Psoas muscle (tissue), 8 donors: ENCODE results near the gene CAMK1D. TPM values are rescaled to one million over a fixed set of nuclear protein-coding genes. Genes with fewer than 3 reads are reported as not detected.

Experiments used
- ATAC-seq, 4 donors: fragments of 200-7000 bp; cut with Tn5 transposase; one replicate each; pipeline ENCODE4 v1.9.1; 2020; ENCODE audit warnings: moderate library complexity in 3 of 4, mild to moderate bottlenecking in 2 of 4
- DNase-seq, 2 donors: peaks; one replicate each; pipeline ENCODE4 v3.0.0-alpha.2; 2020
- H3K27ac ChIP-seq: fragments of 200-600 bp; one replicate; pipeline ENCODE4 v1.8.0; 2022
- H3K27me3 ChIP-seq, 3 donors: fragments of 200-600 bp in 1 of 3; one replicate each; pipeline versions ENCODE4 v1.6.1 to v1.8.0; 2013 to 2022; ENCODE audit warnings: low read length in 2 of 3, mild to moderate bottlenecking in 2 of 3, moderate library complexity in 1 of 3; ENCODE audit not compliant: insufficient read depth in 3 of 3
- H3K36me3 ChIP-seq, 2 donors: fragments of 200-600 bp in 1 of 2; one replicate each; pipeline versions ENCODE4 v1.6.1 to v1.8.0; 2013 to 2022; ENCODE audit warnings: low read depth in 1 of 2, mild to moderate bottlenecking in 1 of 2, moderate library complexity in 1 of 2; ENCODE audit not compliant: insufficient read depth in 1 of 2
- H3K4me1 ChIP-seq: fragments of 200-600 bp; one replicate; pipeline ENCODE4 v1.8.0; 2022
- H3K4me3 ChIP-seq: fragments of 200-600 bp; one replicate; pipeline ENCODE4 v1.8.0; 2022; ENCODE audit warnings: mild to moderate bottlenecking
- H3K9me3 ChIP-seq: fragments of 200-600 bp; one replicate; pipeline ENCODE4 v1.8.0; 2022
- WGBS, 3 donors: extraction: QIAGEN DNeasy Blood & Tissue Kit; methylation state at CpG; one replicate each; pipeline versions ENCODE4 v1.1.6 to v1.1.7; 2013; 5-methylcytosine and 5-hydroxymethylcytosine counted together
- intact Hi-C, 2 donors: fragments of 100-400 bp; cut with DNase I; formaldehyde crosslinking; loops; one replicate each; pipeline versions ENCODE4 v1.11.0 to v1.14.2; 2022
- polyA plus RNA-seq, 3 donors: library from polyadenylated mRNA; stranded (reverse); fragments of 200-250 nt; gene quantifications; one replicate each; pipeline ENCODE4 v1.2.3, GENCODE V29; 2013
- total RNA-seq, 4 donors: library from RNA; stranded (reverse); fragmentation: NEBNext Ultra II Directional in 2 of 4; extraction: Animal tissue kit (Norgen Biotek cat#: 25700) in 2 of 4; gene quantifications; one replicate each; pipeline versions ENCODE4 v1.2.1 to v1.2.4, GENCODE V29; 2021 to 2023
- TF ChIP-seq, protein P1 (sequence below): fragments of 200-600 bp; IDR thresholded peaks from one replicate; pipeline ENCODE4 v1.8.0; 2022; ENCODE audit warnings: antibody characterized with exemption
- donor health status: healthy with polysubstance abuse.
- donor health status: DM: no; HTN: no; CAD: no; lungs with moderate emphysema.
- donor health status: Bipolar disorder and iron deficiency.
- donor health status: healthy.
- donor health status: DM: yes; HTN: yes; CAD: no.
- donor health status: DM: no; HTN: no; CAD: no.
- donor health status: DM: no; HTN: no; CAD: no.
- donor health status: DM: yes; HTN: yes; CAD: no.

The CAMK1D gene
- total and polyA plus RNA-seq, 7 donors: 0.39 to 1.8 (median 0.53) TPM

DNA sequence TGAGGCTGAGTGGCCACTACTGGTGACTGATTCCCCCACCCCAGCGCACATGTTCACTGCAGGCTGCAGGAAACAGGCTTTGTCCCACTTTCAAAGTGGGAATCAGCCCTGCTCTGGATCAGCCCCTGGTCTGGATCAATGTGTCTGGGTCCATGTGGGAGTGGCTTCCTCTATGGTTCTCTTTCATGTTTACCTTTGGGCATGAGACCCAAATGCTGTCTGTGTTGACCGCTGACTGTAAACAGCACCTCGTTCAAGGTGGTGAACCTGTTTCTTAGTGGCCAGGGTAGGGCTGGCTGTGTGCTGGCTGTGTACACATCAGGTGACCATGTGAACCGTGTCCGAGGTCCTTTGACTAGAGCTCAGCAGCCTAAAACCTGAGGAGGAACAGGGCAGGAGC is 121.8 kb downstream of the CAMK1D start:
- Histone ChIP-seq H3K27ac (no peak overlapping the region), H3K4me1 (no peaks in the 10 kb centered on the region), H3K27me3 (no peaks in the 10 kb centered on the region), H3K4me3 (no peak overlapping the region), H3K36me3 (no peaks in the 10 kb centered on the region), H3K9me3 (no peaks in the 10 kb centered on the region)
- DNase-seq (no peak), ATAC-seq (no peak)
- TF ChIP-seq, protein P1, sequence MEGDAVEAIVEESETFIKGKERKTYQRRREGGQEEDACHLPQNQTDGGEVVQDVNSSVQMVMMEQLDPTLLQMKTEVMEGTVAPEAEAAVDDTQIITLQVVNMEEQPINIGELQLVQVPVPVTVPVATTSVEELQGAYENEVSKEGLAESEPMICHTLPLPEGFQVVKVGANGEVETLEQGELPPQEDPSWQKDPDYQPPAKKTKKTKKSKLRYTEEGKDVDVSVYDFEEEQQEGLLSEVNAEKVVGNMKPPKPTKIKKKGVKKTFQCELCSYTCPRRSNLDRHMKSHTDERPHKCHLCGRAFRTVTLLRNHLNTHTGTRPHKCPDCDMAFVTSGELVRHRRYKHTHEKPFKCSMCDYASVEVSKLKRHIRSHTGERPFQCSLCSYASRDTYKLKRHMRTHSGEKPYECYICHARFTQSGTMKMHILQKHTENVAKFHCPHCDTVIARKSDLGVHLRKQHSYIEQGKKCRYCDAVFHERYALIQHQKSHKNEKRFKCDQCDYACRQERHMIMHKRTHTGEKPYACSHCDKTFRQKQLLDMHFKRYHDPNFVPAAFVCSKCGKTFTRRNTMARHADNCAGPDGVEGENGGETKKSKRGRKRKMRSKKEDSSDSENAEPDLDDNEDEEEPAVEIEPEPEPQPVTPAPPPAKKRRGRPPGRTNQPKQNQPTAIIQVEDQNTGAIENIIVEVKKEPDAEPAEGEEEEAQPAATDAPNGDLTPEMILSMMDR: no peak
- WGBS, 3 donors: 71 to 81% (median 78%) methylated on average over 5 of the region's 5 CpGs
- intact Hi-C loops: no loop called here

DNA sequence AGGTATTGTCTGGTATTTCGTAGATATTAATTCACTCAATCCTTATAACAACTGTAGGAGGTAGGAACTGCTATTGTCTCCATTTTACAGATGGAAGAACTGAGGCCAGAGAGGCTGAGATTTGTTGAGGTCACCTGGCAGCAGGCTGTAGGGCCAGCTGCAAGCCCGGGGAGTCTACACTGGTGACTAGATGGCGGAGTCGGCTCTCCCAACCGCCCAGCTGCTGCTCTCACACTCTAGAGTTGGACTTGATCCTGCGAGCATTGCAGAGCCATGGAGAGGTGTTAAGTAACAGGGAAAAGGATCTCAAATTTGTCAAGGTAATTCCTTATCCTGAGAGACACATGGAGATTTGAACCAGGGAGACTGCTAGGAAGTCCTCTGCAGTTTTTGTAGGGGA is 124.1 kb downstream of the CAMK1D start:
- ATAC-seq (no peak), DNase-seq (no peak)
- intact Hi-C loops: no loop called here
- Histone ChIP-seq H3K27ac (no peak overlapping the region), H3K27me3 (no peaks in the 10 kb centered on the region), H3K4me3 (no peak overlapping the region), H3K36me3 (no peaks in the 10 kb centered on the region), H3K9me3 (no peaks in the 10 kb centered on the region), H3K4me1 (no peaks in the 10 kb centered on the region)
- WGBS, 3 donors: 53 to 56% (median 55%) methylated on average over 6 of the region's 6 CpGs
- TF ChIP-seq, protein P1: no peak

DNA sequence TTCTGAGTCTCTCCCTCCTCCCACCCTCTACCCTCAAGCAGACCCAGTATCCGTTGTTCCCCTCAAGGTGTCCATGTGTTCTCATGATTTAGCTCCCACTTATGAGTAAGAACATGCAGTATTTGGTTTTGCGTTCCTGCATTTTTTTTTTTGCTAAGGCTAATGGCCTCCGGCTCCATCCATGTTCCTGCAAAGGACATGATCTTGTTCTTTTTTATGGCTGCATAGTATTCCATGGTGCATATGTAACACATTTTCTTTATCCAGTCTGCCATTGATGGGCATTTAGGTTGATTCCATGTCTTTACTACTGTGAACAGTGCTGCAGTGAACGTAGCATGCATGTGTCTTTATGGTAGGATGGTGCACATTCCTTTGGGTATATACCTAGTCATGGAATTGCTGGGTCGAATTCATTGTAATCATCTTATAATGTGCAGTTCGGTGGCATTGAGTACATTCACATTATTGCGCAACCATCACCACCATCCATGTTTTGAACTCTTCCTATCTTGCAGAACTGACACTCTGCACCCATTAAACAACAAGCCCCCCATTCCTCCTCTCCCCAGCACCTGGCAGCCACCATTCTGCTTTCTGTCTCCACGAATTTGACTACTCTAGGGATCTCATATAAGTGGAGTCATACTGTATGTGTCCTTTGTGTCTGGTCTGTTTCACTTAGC is 125.5 kb downstream of the CAMK1D start:
- intact Hi-C loops: no loop called here
- H3K27me3 ChIP-seq: no peaks in the 10 kb centered on the region
- 92 to 96% (median 96%) methylated on average over 8 of the region's 8 CpGs for WGBS, 3 donors
- H3K4me1 ChIP-seq: no peaks in the 10 kb centered on the region
- TF ChIP-seq, protein P1: no peak
- no peak overlapping the region for H3K4me3 ChIP-seq
- no peaks in the 10 kb centered on the region for H3K36me3 ChIP-seq
- DNase-seq (no peak), ATAC-seq (no peak)
- no peaks in the 10 kb centered on the region for H3K9me3 ChIP-seq
- H3K27ac ChIP-seq: no peak overlapping the region

DNA sequence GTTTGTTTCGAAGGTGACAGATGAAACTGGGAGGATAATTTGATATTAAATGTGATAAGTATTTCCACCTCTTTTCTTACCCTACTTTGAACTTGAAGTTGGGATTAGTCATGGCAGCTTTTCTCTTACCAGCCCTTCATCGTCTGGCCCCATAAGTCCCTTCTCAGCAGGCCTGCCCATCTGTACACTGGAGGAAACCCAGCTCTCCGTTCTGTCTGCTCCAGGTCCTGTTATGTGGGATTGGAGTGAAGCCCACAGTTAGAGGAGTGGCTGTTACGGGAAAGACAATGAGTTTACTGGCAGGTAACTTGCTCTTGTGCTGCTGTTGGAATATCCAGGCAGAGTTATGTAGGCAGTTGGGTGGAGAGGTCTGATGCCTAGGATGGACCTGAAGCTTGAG is 127.3 kb downstream of the CAMK1D start:
- TF ChIP-seq, protein P1: no peak
- ATAC-seq: no peak
- 54 to 67% (median 66%) methylated on average over 4 of the region's 4 CpGs for WGBS, 3 donors

DNA sequence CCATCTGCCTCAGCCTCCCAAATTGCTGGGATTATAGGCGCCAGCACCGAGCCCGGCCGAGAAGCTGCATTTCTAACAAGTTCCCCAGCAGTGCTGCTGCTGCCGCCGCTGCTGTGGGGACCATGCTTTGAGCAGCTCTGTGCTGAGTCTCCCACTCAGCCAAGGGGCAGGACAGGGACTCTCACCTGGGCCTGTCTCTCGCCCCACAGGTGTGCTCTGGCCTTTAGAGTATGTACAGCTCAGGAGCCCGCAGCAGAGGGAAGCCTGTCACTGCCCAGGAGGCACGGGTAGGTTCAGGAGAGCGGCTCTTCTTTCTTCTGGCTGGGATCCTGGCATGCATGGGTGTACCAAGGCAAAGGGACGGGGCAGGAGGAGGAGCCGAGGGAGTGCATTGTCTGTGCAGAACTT is 130.1 kb downstream of the CAMK1D start:
- WGBS, 3 donors: 87 to 92% (median 91%) methylated on average over 12 of the region's 12 CpGs
- Histone ChIP-seq H3K4me3 (no peak overlapping the region), H3K27me3 (no peaks in the 10 kb centered on the region), H3K36me3 (no peaks in the 10 kb centered on the region), H3K9me3 (no peaks in the 10 kb centered on the region), H3K4me1 (no peaks in the 10 kb centered on the region), H3K27ac (no peak overlapping the region)
- ATAC-seq (no peak), DNase-seq (no peak)
- TF ChIP-seq, protein P1: no peak
- intact Hi-C loops: no loop called here

More for the DNA sequence above, 127.3 kb downstream of the CAMK1D start:
- no peak overlapping the region for H3K4me3 ChIP-seq
- no peak for DNase-seq
- H3K36me3 ChIP-seq: no peaks in the 10 kb centered on the region
- H3K27me3 ChIP-seq: no peaks in the 10 kb centered on the region
- no peaks in the 10 kb centered on the region for H3K9me3 ChIP-seq
- no peaks in the 10 kb centered on the region for H3K4me1 ChIP-seq
- H3K27ac ChIP-seq: no peak overlapping the region
- intact Hi-C loops: no loop called here
